K562 (cell line): ENCODE results near the gene PFAS. TPM values are rescaled to one million over a fixed set of nuclear protein-coding genes. Genes with fewer than 3 reads are reported as not detected.

Experiments used
- ADNP ChIP-seq: fragments of 200-800 bp; sonication (Bioruptor generic); IDR thresholded peaks from 2 replicates; pipeline ENCODE4 v1.6.1; 2016; ENCODE audit warnings: missing genetic modification characterization, missing compliant biosample characterization
- BHLHE40 ChIP-seq: IDR thresholded peaks from 2 replicates; pipeline ENCODE4 v1.6.1; 2011; ENCODE audit warnings: low read length, improper control_type of control experiment
- CHCHD3 ChIP-seq: fragments of 250-450 bp; sonication (Bioruptor Pico); IDR thresholded peaks from 2 replicates; pipeline ENCODE4 v2.1.2; 2022; ENCODE audit warnings: mild to moderate bottlenecking
- ELF1 ChIP-seq: fragments of 200-800 bp; sonication (Bioruptor generic); IDR thresholded peaks from 2 replicates; pipeline ENCODE4 v1.6.1; 2016; ENCODE audit warnings: missing genetic modification characterization, missing compliant biosample characterization
- ELK1 ChIP-seq: sonication (generic); formaldehyde crosslinking; IDR thresholded peaks from 2 replicates; pipeline ENCODE4 v1.8.1; 2022; ENCODE audit warnings: missing genetic modification reagents
- FOXP1 ChIP-seq: sonication (generic); formaldehyde crosslinking; IDR thresholded peaks from 2 replicates; pipeline ENCODE4 v1.8.0; 2022; ENCODE audit warnings: mild to moderate bottlenecking, missing genetic modification reagents
- GATAD2B ChIP-seq: fragments of 450-650 bp; IDR thresholded peaks from 2 replicates; pipeline ENCODE4 v1.6.1; 2017; ENCODE audit warnings: mild to moderate bottlenecking, borderline replicate concordance
- HDAC6 ChIP-seq: IDR thresholded peaks from 2 replicates; pipeline ENCODE4 v1.6.1; 2012; ENCODE audit warnings: low read depth, mild to moderate bottlenecking, control low read depth, inconsistent platforms, low read length, moderate library complexity
- MTA3 ChIP-seq: fragments of 450-650 bp; formaldehyde crosslinking; IDR thresholded peaks from 2 replicates; pipeline ENCODE4 v1.6.1; 2017; ENCODE audit warnings: mild to moderate bottlenecking, borderline replicate concordance
- OTX1 ChIP-seq: fragments of 450-650 bp; formaldehyde crosslinking; IDR thresholded peaks from 2 replicates; pipeline ENCODE4 v1.4.0; 2022; ENCODE audit warnings: mild to moderate bottlenecking
- PCBP1 ChIP-seq: fragments of 200-400 bp; formaldehyde crosslinking; IDR thresholded peaks from 2 replicates; pipeline ENCODE4 v1.6.1; 2018; ENCODE audit warnings: mild to moderate bottlenecking, low read depth, low read length; ENCODE audit not compliant: poor library complexity, severe bottlenecking
- POLR2A ChIP-seq: fragments of 450-650 bp; conservative IDR thresholded peaks from 2 replicates; pipeline ENCODE4 v1.6.1; 2016
- POLR2AphosphoS2 ChIP-seq: IDR thresholded peaks from 2 replicates; pipeline ENCODE4 v1.6.1; 2012; ENCODE audit warnings: low read length, improper control_type of control experiment
- POLR2B ChIP-seq: fragments of 450-650 bp; IDR thresholded peaks from 2 replicates; pipeline ENCODE4 v1.6.1; 2018; ENCODE audit warnings: low read depth; ENCODE audit not compliant: partially characterized antibody
- THRAP3 ChIP-seq: fragments of 450-650 bp; IDR thresholded peaks from 2 replicates; pipeline ENCODE4 v1.6.1; 2016; ENCODE audit warnings: mild to moderate bottlenecking, inconsistent platforms, borderline replicate concordance
- VEZF1 ChIP-seq: fragments of 200-800 bp; sonication (Bioruptor generic); IDR thresholded peaks from 2 replicates; pipeline ENCODE4 v1.6.1; 2017; ENCODE audit warnings: missing genetic modification characterization, missing compliant biosample characterization
- ZBTB17 ChIP-seq: fragments of 450-650 bp; formaldehyde crosslinking; IDR thresholded peaks from 2 replicates; pipeline ENCODE4 v1.4.0; 2020; ENCODE audit warnings: mild to moderate bottlenecking
- ZBTB49 ChIP-seq: sonication (generic); formaldehyde crosslinking; IDR thresholded peaks from 2 replicates; pipeline ENCODE4 v1.8.0; 2022; ENCODE audit warnings: missing genetic modification reagents, mild to moderate bottlenecking, borderline replicate concordance
- ZNF592 ChIP-seq: fragments of 450-650 bp; IDR thresholded peaks from 2 replicates; pipeline ENCODE4 v1.6.1; 2017; ENCODE audit warnings: antibody characterized with exemption, mild to moderate bottlenecking
- polyA plus RNA-seq, 8 experiments: library from polyadenylated mRNA; depleted of rRNA in 4 of 8; stranded (reverse) in 5 of 8; unstranded in 3 of 8; fragments of >200 nt; fragmentation: Nextera tagmentation in 2 of 8; fragmentation: Illumina TruSeq in 1 of 8; extraction: Ambion mirVana in 2 of 8; extraction: Trizol in 1 of 8; gene quantifications; 2 replicates each; pipeline versions ENCODE4 v1.2.1 to v1.2.3, GENCODE V29; 2011 to 2014; ENCODE audit warnings: inconsistent platforms in 1 of 8, missing spikeins in 1 of 8
- total RNA-seq, 7 experiments: library from RNA; depleted of rRNA in 6 of 7; stranded (reverse); fragments of >200 nt in 6 of 7; fragmentation: Illumina TruSeq in 2 of 7; extraction: Trizol in 2 of 7; gene quantifications; 2 replicates each; pipeline versions ENCODE4 v1.2.1 to v1.2.3, GENCODE V29; 2011 to 2021; ENCODE audit warnings: low replicate concordance in 1 of 7

PFAS gene
- total and polyA plus RNA-seq, 9 of the 15 experiments (the other 6 are each of a cell fraction or from before 2014, with no cell fraction given): 11.6 to 131 (median 43.9) TPM

- TF ChIP-seq VEZF1 (peak; percentile 18; the same call in 1 of the 2 replicates), OTX1 (peak; percentile 79; the same call in 1 of the 2 replicates), HDAC6 (0 out of 2 replicates have a peak, but pooled peaks have one; percentile 77), ZBTB49 (CRISPR knock-in tag) (no peak), ELK1 (no peak), ADNP (tag) (peak; percentile 89; the same call in 1 of the 2 replicates), BHLHE40 (peak; percentile 88), MTA3 (peak; percentile 52; the same call in 1 of the 2 replicates), ZBTB17 (CRISPR knock-in tag) (0 out of 2 replicates have a peak, but pooled peaks have one; percentile 21), GATAD2B (no peak), CHCHD3 (peak; percentile 61; the same call in 1 of the 2 replicates), FOXP1 (CRISPR knock-in tag) (no peak), POLR2AphosphoS2 (peak; percentile 99), PCBP1 (no peak), ZNF592 (peak; percentile 70; the same call in 1 of the 2 replicates), POLR2A (peak; percentile 93), ELF1 (tag) (peak; percentile 75), THRAP3 (peak; percentile 85; the same call in 1 of the 2 replicates), POLR2B (peak; percentile 83)
Measured at GRCh38 chr17:8226536-8227237, 22.4 kb upstream of the PFAS start (continued).
